Measurements from ENCODE around the gene ATOSB.

ATOSB gene

DNA sequence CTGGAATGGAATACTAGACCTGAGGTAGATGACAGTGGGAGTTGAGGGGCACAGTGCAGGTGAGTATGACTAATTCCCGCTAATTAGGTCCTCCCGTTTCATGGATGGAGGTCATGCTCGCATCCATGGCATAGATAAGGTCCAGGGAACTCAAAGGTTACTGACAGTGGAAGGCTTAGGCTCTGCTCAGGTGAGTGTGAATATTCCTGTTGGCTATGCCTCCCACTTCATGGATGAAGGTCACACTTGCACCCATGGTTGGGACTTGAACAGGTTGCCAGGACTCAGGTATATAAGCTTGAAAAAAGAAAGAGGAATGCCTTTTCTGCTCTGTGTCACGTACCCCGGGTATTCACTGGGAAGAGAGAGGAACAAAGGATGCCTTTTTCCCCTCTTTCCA, 26.4 kb upstream of the ATOSB start:
- no peak overlapping the region for H3K9ac ChIP-seq (ENCODE audit: low read depth, low read length)
- no peak overlapping the region for H3K4me3 ChIP-seq (ENCODE audit: low read depth, low read length)
- H3K9me3 ChIP-seq (ENCODE audit: control insufficient read depth, insufficient read depth, low read length): peaks cover 12% of the 10 kb centered on the region
- H3K36me3 ChIP-seq (ENCODE audit: control insufficient read depth, insufficient read depth, low read length): no peaks in the 10 kb centered on the region
- no peaks in the 10 kb centered on the region for H3K27me3 ChIP-seq (ENCODE audit: control insufficient read depth, insufficient read depth, low read length)
- no peaks in the 10 kb centered on the region for H3K4me1 ChIP-seq (ENCODE audit: control insufficient read depth, insufficient read depth, low read length)

DNA sequence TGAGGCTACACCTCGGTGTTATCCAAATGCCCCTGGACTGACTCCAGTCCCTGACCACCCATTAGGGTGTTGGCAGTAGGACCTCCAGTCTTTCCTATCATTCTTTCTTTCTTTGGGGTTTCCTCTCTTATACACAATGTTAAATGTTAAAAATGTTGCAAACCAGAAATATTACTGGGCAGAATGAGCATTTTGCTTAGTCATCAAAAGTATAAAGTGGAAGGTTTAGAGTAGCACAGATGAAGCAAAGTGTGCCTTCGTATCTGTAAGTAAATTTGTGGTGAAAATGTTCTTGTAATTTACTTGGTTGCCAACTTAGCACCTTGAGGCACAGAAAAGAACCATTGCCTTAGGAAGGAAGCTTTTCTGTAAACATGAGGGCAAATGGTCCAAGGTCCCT, 24.4 kb upstream of the ATOSB start:
- H3K9ac ChIP-seq (ENCODE audit: low read depth, low read length): no peak overlapping the region
- no peaks in the 10 kb centered on the region for H3K27me3 ChIP-seq (ENCODE audit: control insufficient read depth, insufficient read depth, low read length)
- peaks cover 12% of the 10 kb centered on the region for H3K9me3 ChIP-seq (ENCODE audit: control insufficient read depth, insufficient read depth, low read length)
- no peaks in the 10 kb centered on the region for H3K4me1 ChIP-seq (ENCODE audit: control insufficient read depth, insufficient read depth, low read length)
- no peak overlapping the region for H3K4me3 ChIP-seq (ENCODE audit: low read depth, low read length)
- H3K36me3 ChIP-seq (ENCODE audit: control insufficient read depth, insufficient read depth, low read length): no peaks in the 10 kb centered on the region

DNA sequence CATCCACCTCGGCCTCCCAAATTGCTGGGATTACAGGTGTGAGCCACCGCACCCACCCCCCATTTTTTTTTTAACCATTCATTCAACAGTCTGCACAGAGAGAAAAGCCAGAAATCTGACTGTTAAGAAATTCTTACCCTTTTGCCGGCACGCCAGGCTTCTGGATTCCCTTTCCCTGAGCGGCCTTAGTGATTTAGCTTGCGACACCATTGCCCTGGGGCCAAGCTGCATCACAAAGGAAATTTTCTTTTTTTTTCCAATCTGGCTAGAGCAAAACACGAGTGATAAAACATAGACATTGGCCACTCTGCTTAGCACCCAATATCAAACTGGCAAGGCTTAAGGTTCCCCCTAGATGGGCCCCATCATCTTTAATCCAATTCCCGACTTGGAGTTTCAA, 21.2 kb upstream of the ATOSB start:
- Histone ChIP-seq H3K4me1 (ENCODE audit: control insufficient read depth, insufficient read depth, low read length) (no peaks in the 10 kb centered on the region), H3K27me3 (ENCODE audit: control insufficient read depth, insufficient read depth, low read length) (no peaks in the 10 kb centered on the region), H3K4me3 (ENCODE audit: low read depth, low read length) (no peak overlapping the region), H3K9ac (ENCODE audit: low read depth, low read length) (no peak overlapping the region), H3K9me3 (ENCODE audit: control insufficient read depth, insufficient read depth, low read length) (peaks cover 2% of the 10 kb centered on the region), H3K36me3 (ENCODE audit: control insufficient read depth, insufficient read depth, low read length) (no peaks in the 10 kb centered on the region)

DNA sequence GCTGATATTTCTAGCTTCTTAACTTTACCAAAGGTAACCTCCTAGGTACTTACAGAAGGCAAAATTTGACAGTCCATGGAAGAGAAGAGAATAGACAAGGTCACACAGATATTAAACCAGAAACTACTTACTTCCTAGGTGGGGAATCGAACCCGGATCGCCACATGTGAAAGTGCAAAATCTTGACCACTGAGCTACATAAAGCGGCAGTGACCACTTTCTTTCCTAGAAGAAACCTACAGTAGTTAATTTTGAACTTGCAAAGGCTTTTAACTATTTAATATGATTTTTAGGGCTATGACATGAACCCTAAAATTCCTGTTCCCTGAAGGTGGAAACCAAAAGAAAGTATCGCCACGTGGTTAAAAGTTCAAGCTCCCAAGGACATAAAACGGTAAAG, 20.3 kb upstream of the ATOSB start:
- H3K4me3 ChIP-seq (ENCODE audit: low read depth, low read length): no peak overlapping the region
- no peaks in the 10 kb centered on the region for H3K4me1 ChIP-seq (ENCODE audit: control insufficient read depth, insufficient read depth, low read length)
- H3K9me3 ChIP-seq (ENCODE audit: control insufficient read depth, insufficient read depth, low read length): no peaks in the 10 kb centered on the region
- H3K27me3 ChIP-seq (ENCODE audit: control insufficient read depth, insufficient read depth, low read length): no peaks in the 10 kb centered on the region
- H3K36me3 ChIP-seq (ENCODE audit: control insufficient read depth, insufficient read depth, low read length): no peaks in the 10 kb centered on the region
- H3K9ac ChIP-seq (ENCODE audit: low read depth, low read length): no peak overlapping the region

DNA sequence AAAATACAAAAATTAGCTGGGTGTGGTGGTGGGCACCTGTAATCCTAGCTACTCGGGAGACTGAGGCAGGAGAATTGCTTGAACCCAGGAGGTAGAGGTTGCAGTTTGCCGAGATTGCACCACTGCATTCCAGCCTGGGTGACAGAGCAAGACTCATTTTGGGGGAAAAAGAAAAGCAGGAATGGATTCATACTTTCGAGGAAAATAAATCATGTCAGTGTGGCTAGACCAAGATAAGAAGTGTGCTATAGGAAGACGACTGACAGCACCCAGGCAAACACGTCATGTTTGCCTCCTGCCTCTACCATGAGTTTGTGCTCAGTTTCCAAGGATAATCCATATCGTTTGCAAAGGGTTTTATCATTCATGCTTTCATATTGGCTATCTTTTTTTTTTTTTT, 19.3 kb upstream of the ATOSB start:
- H3K36me3 ChIP-seq (ENCODE audit: control insufficient read depth, insufficient read depth, low read length): no peaks in the 10 kb centered on the region
- no peak overlapping the region for H3K4me3 ChIP-seq (ENCODE audit: low read depth, low read length)
- no peaks in the 10 kb centered on the region for H3K9me3 ChIP-seq (ENCODE audit: control insufficient read depth, insufficient read depth, low read length)
- H3K9ac ChIP-seq (ENCODE audit: low read depth, low read length): no peak overlapping the region
- H3K27me3 ChIP-seq (ENCODE audit: control insufficient read depth, insufficient read depth, low read length): no peaks in the 10 kb centered on the region
- no peaks in the 10 kb centered on the region for H3K4me1 ChIP-seq (ENCODE audit: control insufficient read depth, insufficient read depth, low read length)

DNA sequence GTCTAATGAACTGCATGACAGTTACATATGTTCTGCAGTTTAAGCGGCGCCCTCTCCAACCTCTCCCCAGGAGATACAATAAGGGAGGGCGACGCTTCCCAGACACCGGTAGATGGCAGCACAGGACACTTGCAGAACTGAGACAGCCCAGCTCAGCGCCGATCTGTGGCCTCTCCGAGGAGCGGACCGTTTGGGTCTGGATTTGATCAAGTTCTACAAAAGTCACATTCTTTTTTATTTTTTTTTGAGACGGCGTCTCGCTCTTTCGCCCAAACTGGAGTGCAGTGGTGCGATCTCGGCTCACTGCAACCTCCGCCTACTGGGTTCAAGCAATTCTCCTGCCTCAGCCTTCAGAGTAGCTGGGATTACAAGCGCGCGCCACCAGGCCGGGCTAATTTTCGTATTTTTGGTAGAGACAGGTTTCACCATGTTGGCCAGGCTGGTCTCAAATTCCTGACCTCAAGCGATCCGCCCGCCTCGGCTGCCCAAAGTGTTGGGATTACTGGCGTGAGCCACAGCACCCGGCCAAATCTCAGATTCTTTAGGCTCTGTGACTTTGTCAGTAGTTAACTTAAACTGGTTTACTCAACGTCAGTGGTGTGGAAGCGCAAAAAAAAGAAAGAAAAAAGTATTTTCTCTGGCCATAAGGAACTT, 1.4 kb upstream of the ATOSB start:
- Histone ChIP-seq H3K4me3 (ENCODE audit: low read depth, low read length) (peak overlapping the region; percentile 83), H3K9ac (ENCODE audit: low read depth, low read length) (peak overlapping the region; percentile 30), H3K36me3 (ENCODE audit: control insufficient read depth, insufficient read depth, low read length) (no peaks in the 10 kb centered on the region), H3K9me3 (ENCODE audit: control insufficient read depth, insufficient read depth, low read length) (no peaks in the 10 kb centered on the region), H3K4me1 (ENCODE audit: control insufficient read depth, insufficient read depth, low read length) (peaks cover 3% of the 10 kb centered on the region), H3K27me3 (ENCODE audit: control insufficient read depth, insufficient read depth, low read length) (no peaks in the 10 kb centered on the region)

DNA sequence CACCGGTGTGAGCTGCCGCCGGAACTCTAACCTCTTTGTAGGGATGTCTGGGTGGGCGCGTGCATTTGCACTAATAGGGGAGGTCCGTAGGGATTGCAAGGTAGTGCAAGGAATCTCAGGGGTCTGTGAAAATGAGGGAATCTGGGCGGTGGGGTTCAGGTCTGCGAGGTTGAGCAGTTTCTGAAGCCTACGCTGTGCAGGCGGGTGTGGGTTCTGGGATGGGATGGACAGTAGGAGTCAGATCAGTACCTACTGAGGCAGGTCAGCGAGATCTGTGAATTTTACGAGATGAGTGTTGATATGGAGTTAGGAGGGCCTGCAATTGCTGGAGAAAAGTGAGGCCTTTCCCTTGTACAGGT, 856 bp upstream of the ATOSB start:
- Histone ChIP-seq H3K4me1 (ENCODE audit: control insufficient read depth, insufficient read depth, low read length) (peaks cover 5% of the 10 kb centered on the region), H3K9me3 (ENCODE audit: control insufficient read depth, insufficient read depth, low read length) (no peaks in the 10 kb centered on the region), H3K36me3 (ENCODE audit: control insufficient read depth, insufficient read depth, low read length) (no peaks in the 10 kb centered on the region), H3K4me3 (ENCODE audit: low read depth, low read length) (peak overlapping the region; percentile 83), H3K9ac (ENCODE audit: low read depth, low read length) (no peak overlapping the region), H3K27me3 (ENCODE audit: control insufficient read depth, insufficient read depth, low read length) (no peaks in the 10 kb centered on the region)

DNA sequence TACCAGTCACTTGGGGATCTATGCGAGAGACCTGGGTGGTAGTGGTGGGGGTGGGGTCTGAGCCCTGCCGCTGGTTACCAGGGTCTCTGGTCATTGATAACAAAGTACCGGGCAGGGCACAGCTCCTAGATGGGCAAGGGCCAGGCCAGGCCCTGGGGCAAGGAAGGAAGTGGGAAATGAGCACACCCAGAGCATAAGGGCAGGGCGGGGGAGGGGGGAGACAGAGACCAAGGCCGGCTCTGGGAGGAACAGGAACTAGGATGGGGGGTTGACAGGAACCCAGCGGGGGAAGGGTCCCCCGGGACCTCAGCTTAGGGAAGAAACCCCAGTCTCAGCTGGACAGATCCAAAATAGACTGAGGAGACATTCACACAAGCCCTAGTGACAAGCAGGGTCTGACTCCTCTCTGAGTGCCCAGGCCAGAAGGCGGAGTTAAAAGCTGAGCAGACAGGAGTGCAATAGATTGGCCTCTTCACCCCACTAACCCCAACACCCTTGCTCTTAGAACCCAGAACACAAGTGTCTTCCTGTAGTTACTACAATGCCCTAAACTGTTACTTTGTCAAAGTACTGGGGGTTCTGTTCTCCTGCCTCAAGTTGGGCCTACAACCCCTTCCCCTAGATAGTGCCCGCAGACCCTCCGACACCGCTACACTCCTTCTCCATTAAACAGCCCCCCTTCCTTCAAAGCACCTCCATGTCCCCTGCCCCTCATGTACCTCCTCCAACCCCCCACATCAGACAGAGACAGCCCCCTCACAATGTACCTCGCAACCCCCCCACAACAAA, 628 bp downstream of the ATOSB start:
- no peaks in the 10 kb centered on the region for H3K9me3 ChIP-seq (ENCODE audit: control insufficient read depth, insufficient read depth, low read length)
- no peaks in the 10 kb centered on the region for H3K27me3 ChIP-seq (ENCODE audit: control insufficient read depth, insufficient read depth, low read length)
- no peaks in the 10 kb centered on the region for H3K36me3 ChIP-seq (ENCODE audit: control insufficient read depth, insufficient read depth, low read length)
- H3K4me3 ChIP-seq (ENCODE audit: low read depth, low read length): peak overlapping the region; percentile 96
- no peak overlapping the region for H3K9ac ChIP-seq (ENCODE audit: low read depth, low read length)
- H3K4me1 ChIP-seq (ENCODE audit: control insufficient read depth, insufficient read depth, low read length): peaks cover 9% of the 10 kb centered on the region

DNA sequence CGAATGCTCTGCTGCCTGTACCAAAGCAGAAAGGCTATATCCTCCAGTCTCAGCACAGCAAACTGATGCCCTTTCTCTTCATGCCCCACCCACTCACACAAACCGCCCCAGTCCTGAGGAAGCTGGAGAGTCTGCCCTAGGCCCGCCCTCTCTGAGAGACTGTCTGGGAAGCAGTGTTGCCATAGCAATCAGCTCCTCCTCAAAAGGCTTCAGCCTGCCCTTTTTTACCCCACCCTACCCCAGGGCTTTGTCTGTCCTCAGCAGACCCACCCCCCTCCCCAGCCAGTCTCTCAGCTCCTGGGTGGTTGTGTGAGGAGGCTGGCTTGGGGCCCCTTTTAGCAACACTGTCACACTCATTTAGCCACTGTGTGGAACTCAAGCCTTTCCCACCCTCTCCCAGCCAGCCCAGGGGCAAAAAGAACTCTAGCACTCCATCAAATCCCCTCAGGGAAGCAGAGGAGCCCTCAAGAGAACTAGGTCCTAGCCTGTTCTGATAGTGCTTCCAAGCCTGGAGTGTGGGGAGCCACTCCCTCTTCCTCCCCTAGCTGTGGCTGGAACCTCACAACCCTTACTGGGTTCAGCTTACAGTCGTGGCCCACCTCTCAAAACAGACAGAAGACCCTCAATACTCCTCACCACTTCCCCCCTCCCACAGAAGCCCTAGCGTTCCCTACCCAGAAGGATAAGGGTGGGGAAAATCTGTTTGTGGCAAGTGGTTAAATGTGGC, 1.4 kb downstream of the ATOSB start:
- no peaks in the 10 kb centered on the region for H3K9me3 ChIP-seq (ENCODE audit: control insufficient read depth, insufficient read depth, low read length)
- H3K9ac ChIP-seq (ENCODE audit: low read depth, low read length): no peak overlapping the region
- peak overlapping the region; percentile 96 for H3K4me3 ChIP-seq (ENCODE audit: low read depth, low read length)
- no peaks in the 10 kb centered on the region for H3K36me3 ChIP-seq (ENCODE audit: control insufficient read depth, insufficient read depth, low read length)
- H3K27me3 ChIP-seq (ENCODE audit: control insufficient read depth, insufficient read depth, low read length): no peaks in the 10 kb centered on the region
- peaks cover 9% of the 10 kb centered on the region for H3K4me1 ChIP-seq (ENCODE audit: control insufficient read depth, insufficient read depth, low read length)

DNA sequence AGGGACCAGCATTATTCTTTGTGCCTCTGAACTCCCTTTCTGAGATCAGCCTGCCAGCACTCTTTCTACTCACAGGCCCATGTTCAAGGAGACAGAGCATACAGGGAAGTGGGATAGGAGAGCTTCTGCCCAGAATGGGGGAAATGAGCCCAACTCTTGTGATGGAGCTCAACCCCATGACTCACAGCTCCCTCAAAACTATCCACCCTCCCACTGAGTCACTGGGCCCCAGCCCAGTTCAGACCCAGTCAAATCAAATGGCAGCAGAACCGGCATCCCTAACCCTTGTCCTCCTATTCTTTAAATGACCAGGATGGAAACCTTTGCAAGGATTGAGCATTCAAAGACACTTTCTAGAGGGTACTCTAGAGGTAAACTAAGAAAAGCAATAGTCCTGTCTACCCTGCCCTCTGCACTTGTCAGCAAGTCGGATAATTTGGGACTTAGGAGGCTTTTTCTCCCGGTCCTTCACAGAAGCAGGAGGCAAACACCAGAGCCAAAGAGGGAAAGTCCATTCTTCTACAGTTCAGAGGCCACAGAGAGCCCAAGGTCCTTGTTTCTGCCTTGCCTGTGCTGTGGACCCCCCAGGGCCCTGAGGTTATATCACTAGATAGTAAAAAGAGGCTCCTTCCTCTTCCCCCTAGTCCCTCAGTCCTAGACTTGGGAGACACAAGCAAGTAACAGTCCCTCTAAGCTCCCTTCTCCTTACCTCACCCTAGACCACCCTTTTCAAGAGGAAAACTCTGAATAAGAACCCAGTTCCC, 3.2 kb downstream of the ATOSB start:
- Histone ChIP-seq H3K9ac (ENCODE audit: low read depth, low read length) (no peak overlapping the region), H3K4me3 (ENCODE audit: low read depth, low read length) (no peak overlapping the region), H3K9me3 (ENCODE audit: control insufficient read depth, insufficient read depth, low read length) (no peaks in the 10 kb centered on the region), H3K4me1 (ENCODE audit: control insufficient read depth, insufficient read depth, low read length) (peaks cover 9% of the 10 kb centered on the region), H3K27me3 (ENCODE audit: control insufficient read depth, insufficient read depth, low read length) (no peaks in the 10 kb centered on the region), H3K36me3 (ENCODE audit: control insufficient read depth, insufficient read depth, low read length) (peaks cover 5% of the 10 kb centered on the region)

DNA sequence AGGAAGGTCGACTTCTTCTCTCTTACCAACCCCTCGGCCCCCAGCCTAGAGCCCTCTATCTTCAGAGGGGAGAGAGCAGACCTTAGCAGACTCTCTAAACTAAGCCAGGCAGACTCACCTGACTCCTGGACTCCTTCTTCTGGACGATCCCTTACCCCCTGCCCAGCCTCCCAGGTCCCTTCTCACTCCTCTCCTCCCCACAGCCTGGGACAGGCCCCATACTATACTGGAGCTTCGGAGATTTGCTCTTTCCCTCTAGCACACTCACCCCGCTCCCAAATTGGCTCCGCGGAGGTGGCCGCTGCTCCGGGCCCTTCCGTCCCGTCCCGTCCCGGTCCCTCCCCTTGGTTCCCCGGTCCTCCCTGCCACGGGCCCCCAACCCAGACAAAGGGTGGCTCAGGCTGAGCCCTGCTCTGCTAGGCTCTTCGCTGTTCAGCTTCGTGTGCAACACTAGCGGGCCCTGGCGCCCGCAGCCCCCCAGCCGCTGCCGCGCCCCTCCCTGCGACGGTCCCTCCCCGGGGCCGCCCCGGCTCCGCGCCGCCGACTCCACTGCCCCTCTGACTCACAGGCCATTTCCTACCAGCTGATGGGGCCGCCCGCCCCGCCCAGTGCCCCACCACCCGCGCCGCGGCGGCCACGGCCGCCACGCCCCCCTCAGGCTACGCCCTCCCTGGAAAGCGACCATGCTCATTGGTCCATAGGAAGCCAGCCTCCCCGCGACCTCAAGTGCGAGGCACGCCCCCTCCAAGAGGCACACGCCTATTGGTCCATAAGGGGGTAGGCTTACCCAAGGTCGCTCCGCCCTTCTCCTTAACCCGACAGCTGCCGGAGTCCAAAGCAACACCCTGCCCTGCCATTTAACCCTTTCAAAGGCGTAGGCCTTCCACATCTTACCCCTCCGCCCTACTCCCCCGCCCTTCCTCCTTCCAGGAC, 4.4 kb downstream of the ATOSB start:
- peaks cover 9% of the 10 kb centered on the region for H3K36me3 ChIP-seq (ENCODE audit: control insufficient read depth, insufficient read depth, low read length)
- no peaks in the 10 kb centered on the region for H3K9me3 ChIP-seq (ENCODE audit: control insufficient read depth, insufficient read depth, low read length)
- H3K4me3 ChIP-seq (ENCODE audit: low read depth, low read length): peak overlapping the region; percentile 65
- H3K4me1 ChIP-seq (ENCODE audit: control insufficient read depth, insufficient read depth, low read length): peaks cover 9% of the 10 kb centered on the region
- no peak overlapping the region for H3K9ac ChIP-seq (ENCODE audit: low read depth, low read length)
- no peaks in the 10 kb centered on the region for H3K27me3 ChIP-seq (ENCODE audit: control insufficient read depth, insufficient read depth, low read length)
